GM18907 (cell line): Measurements from ENCODE around the gene TBXAS1.

Source experiments
- ATAC-seq: cut with Tn5 transposase; IDR thresholded peaks from one replicate; pipeline ENCODE4 v1.9.1; 2021; ENCODE audit warnings: mild to moderate bottlenecking, moderate library complexity; ENCODE audit not compliant: unreplicated experiment

The TBXAS1 gene

DNA sequence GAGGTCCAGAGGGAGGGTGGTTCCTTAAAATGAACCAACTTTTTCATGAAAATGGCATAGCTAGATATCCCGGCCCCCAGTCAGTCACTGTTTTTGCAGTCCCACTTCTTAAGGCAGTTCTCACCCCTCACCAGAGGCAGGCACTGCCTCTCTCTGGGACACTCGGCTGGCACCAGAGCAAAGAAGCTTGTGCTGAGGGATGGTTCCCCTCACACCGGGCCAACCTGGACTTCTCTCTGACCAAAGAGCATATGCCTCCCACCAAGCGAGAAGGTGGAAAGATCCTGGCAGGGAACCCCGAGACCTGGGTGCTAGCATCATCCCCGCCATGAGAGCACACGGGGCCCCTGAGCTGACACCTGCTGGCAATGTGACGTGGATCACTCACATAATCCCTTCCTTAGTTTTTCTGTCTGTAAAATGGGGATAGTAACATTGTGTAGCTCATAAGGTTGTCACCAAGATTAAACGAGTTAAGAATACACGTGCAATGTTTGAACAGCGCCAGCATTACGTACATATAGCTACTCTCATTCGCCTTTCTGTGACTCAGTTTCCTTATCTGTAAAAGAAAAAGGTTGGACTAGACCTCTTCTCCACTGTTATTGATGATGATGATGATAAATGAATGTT, 145.2 kb downstream of the TBXAS1 start:
- no peak for ATAC-seq

DNA sequence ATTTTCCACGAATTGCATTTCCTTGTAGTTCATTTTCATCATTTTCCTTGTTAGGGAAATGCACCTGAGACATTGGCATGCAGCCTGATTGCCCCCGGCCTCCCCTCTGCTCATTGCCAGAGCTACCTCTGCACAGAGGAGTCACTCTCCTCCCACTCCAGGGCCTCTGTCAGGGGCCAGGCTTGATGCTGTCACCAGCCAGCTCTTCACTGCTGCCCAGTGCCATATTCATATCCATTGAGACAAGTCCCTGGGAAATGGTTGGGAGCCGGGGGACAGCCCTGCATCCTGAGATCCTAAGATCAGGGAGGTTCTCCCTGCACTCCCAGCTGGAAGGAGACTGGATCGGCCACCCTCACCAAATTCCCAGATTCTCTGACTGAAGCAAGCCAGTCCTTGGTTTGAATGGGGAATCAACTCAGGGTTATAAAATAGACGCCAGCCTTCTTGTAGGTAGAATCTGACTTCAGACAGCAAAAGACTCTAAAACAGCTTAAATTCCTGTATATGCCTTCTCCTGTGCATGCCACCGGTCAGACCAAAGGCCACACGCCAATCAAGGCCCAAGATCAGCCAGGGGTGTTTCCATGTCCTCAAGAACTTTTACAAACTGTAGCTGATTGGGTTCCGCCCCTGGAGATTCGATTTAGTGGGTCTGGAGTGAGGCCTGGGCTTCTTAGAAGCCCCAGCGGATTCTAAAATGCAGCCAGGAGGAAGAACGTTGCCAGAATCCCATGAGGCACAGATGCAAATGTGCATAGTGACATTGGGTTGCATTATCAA, 147.2 kb downstream of the TBXAS1 start:
- ATAC-seq = no peak

DNA sequence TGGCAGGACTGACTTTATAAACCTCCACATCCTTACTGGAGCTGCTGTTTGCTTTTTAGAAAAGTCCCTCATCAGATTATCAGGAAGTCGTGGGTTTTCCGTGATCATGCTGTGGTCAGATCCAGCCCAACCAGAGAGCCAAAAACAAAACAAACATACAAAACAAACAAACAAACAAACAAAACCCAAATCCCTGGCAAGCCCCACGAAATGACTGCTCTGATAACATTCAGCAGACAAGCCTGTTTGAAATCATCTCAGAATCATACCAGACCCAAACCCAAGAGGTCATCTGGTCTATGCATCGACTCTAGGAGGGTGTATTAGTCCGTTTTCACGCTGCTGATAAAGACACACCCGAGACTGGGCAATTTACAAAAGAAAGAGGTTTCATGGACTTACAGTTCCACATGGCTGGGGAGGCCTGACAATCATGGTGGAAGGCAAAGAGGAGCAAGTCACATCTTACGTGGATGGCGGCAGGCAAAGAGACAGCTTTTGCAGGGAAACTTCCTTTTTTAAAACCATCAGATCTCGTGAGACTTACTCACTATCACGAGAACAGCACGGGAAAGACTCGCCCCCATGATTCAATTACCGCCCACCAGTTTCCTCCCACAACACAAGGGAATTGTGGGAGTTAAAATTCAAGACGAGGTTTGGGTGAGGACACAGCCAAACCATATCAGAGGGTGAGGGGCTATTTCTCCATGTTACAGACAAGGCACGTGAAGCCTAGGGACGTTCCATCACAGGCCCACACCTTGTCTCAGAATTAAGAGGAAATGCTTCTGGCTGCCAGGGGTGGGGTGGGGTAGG, 148.0 kb downstream of the TBXAS1 start:
- ATAC-seq = no peak

DNA sequence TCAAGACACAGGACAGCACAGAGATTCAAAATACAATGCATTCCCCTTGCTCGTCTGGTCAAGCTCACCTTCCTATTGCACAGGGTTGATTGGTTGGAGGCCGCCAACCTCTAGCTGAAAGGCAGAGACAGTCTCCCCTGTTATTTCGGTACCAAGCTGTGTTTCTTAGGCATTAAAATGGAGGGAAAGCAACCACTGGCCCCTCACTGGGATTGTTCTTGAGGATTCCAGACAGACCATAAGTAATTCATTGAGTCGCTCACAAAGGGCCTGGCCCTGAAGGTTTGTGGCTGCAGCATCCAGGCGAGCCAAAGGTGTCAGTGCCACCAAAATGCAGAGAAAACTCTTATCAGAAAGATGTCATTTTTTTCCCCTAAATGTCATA, 152.4 kb downstream of the TBXAS1 start:
- no peak for ATAC-seq

DNA sequence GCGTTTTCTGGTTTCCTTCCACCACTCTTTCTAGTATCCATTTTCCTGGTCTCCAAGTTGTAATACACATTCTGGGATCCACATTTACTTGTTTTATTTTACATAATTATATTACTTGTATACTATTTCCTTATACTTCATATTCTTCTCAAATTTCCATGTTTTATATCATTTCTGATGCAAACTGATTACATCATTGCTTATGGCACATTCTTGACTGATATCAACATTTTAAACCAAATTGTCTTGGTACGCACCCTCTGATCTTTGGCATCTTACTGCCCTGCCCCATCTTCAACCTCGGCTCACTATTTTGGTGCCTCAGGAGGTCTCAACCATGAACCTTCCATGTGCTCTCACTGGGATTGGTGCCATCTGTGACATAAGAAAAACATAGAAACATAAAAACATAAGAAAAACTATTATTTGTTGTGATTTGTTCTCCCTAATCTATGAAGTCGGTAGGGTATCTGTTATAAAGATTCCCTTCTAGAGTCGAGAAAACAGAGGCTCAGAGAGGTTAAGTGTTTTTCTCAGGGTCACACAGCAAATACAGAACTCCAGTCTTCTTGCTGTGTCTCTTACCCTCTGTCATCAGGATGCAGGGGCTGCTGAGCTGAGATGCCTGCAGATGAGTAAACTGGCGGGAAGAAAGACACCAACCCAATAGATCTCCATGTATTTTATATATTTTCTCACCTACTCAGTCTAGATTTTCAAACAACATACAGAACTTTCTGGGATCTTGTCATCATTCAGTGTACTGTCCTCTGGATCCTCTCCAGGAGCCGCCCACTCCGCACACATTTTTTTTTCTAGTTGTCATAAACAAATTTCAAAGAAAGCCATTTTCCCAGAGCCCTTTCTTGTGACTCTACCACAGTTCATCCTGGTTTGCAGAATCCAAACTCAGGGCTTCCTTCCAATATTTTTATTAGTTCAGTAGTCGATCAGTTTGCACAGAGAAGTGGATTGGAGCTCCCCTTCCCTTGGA, 154.2 kb downstream of the TBXAS1 start:
- no peak for ATAC-seq

DNA sequence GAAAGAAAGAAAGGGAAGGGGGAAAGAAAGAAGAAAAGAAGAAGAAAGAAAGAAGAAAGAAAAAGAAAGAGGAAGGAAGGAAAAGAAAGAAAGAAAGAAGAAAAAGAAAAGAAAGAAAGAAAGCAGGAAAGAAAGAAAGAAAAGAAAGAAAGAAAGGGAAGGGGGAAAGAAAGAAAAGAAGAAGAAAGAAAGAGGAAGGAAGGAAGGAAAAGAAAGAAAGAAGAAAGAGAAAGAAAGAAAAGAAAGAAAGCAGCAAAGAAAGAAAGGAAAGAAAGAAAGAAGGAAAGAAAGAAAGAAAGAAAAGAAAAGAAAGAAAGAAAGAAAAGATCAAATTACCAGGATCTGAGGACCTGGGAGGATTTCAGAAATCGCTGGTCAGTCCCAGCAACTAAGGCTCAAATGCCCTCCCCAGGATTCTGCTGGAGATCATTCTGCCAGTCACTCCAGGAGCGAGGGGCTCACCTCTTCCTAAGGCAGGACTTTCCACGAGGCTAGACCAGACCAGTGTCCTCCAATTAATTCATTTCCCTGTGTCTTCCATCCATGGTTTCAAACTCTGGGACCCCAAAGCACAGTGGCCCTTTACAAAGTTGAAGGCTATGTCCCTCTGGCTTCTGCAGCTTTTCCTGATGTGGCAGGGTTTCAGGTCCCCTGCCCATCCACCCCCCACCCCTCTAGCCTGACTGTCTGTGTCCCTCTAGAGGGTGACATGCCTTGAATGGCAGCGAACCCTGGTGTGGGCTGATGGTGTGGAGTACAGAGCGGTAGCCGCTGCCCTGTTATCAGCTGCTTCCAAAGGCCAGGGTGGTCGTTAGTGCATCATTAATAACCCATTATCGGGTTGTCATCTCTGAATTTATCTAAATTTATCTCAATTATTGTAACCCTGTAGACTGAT, 155.8 kb downstream of the TBXAS1 start:
- ATAC-seq = no peak

DNA sequence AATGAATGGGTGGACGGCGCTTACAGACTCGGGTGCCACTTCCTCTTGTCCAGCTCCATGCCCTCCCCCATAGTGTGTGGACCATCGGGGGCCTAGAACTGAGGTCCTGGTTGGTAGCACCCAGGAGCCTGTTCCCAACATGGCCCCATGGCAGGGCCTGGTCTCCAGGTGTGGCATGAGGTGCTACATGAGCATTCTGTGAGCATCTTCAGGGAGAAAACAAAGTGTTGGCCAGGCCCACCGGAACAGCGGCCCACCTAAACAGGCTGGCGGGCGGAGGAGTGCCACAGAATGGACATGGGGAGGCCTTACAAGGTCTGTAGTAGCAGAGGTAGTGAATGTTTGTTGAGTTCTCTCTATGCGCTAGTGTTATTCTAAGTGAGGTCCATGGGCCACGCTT, 156.7 kb downstream of the TBXAS1 start:
- ATAC-seq = no peak

DNA sequence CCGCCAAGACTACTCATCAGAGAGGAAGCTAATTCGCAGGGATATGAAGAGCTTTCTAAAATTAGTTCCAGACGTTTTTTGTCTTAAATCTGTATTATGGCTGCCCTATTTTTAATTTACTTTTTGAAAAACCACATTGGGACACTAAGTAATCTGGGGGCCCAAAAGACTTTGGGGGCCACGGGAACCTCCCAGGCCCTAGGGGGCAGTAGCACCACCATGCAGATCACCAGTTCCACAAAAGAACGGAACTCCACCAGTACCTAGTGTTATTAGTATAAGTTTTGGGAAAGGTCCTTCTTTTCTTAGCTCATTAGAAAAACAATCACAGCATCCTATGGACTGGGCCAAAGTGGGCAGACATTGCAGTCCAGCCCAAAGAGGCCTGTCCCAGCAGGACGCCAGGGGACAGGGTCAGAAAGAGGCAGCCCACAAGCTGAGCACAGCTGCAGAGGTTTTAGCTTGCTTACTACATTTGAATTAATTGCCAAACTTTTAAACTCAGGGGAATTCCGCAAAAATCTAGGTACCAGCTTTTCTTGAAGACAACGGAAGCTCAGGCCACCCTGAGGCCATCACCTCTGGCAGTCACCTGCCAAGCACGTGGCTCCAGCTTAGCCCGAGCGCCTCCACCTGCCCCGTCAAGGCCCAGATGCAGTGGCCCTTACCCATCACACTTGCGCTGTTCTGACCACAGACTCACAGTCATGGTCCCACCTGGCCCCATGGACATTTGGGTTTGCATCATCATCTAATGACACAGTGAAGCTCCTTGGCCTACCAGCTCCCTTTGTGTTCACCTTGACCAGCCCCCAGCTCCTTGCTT, 158.8 kb downstream of the TBXAS1 start:
- ATAC-seq = no peak

DNA sequence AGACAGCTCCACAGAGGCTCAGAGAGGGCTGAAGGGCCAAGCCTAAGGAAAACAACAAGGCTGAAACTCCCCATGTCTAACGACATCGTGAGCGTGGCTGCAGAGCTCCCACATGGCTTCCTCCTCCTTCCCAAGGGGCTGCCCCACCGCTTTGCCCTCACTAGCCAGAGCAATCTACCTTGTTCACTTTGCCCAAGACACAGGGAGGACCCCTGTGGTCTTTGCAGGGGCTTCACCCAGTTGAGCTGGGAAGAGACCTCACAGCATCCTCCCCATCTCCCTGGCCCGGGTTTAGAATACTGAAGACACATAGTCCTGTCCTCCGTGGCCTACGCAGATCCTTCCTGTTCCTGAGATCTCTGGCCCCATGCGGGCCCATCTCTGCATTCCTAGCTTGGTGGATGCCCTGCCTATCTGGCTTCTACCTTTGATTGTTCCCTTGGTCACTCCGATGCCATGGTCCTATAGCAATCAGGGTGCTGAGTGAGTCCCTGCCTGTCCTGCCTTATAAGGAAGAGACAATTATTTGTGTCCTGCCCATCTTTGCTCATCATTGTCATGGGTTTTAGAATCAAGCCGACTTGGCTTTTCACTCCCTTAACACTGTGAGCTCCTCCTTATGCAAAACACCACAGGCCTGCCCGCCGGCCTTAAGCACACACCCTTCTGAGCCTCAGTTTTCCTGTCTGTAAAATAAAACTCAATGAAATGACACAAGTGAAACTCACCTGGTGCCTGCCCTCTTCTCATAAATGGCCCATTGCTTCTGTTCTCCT, 160.5 kb downstream of the TBXAS1 start:
- no peak for ATAC-seq

DNA sequence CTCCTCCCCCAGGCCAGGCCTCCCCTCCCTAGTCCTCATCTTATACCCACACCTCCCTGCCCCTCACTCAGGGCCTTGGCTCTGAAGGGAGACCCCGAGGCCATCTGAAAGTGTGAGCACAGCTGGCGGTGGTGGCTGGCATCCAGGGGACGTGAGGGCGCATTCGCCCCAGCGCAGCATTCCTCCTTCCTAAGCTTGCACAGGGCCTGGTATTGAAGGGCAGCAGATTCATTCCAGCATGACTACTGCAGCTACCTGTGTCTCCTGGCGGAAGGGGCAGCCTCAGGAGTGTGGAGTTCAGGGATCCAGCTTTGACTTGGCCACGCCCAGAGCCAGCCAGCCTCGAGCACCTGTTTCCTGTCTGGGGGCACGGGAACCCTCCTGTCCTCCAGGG, 161.1 kb downstream of the TBXAS1 start:
- no peak for ATAC-seq

DNA sequence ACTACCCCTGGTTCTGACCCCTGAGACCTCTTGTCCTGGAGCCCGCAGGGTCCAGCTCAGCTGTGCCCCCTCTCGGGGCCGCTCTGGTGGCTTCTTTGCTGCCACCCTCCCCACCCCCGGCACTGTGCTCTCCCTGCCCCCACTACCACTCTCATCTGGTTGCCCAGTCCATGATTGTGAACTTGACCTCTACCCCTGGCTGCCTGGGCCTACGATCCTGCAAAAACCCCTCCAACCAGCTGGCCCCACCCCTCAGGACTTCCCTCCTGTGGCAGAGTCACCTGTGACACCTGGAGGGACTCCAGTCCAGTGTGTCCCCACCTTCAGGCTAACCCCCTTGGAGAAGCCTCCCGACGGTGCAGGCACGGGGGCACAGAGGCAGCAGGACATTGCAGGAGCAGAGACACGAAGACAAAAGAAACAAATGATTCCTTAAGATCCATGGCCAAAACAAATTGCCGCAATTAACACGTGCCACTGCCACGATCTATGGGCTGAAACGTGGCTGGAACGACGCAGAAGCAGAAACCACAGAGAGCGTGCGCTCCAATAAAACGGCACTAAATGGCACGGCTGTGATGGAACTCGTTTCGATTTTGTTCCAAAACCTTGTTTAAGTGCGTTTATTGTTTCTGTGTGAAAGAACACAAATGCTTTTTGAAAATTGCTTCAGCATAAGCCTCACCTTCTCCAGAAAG, 161.7 kb downstream of the TBXAS1 start:
- no peak for ATAC-seq

DNA sequence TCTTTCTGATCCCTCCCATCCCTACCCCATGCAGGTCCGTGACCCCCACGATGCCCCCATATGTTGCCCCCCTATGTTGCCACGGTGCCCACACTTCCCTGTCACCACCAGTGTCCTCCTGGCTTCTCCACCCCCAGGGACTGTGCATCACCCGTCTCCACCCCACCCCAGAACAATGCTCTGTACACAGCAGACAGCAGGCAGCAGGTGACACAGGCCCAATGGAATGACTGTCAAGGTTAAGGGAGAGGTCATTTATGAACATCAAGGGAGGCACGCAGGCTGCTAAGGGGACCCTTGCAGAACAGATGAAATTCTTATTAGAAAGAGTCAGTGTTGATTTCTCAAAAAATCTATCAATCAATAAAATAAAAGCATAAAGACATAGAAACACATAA, 162.2 kb downstream of the TBXAS1 start:
- ATAC-seq = no peak

DNA sequence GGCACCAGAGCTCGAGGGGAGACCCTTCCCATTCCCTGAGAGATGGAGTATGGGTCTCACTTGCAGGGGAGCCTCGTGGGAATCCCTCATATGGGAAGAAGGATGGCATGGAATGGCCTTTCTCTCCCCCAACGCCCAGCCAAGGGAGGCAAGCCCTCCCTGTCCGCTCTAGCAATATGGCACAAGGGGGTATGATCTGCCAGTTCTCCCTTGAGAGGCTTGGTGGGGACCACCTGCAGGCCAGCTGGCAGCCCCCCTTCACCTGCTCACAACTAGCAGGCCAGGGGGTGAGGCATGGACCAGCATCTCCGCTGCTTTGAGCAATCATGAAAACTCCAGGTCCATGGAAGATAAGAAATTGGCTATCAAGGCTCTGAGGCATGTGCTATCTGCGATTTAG, 162.8 kb downstream of the TBXAS1 start:
- ATAC-seq = no peak

DNA sequence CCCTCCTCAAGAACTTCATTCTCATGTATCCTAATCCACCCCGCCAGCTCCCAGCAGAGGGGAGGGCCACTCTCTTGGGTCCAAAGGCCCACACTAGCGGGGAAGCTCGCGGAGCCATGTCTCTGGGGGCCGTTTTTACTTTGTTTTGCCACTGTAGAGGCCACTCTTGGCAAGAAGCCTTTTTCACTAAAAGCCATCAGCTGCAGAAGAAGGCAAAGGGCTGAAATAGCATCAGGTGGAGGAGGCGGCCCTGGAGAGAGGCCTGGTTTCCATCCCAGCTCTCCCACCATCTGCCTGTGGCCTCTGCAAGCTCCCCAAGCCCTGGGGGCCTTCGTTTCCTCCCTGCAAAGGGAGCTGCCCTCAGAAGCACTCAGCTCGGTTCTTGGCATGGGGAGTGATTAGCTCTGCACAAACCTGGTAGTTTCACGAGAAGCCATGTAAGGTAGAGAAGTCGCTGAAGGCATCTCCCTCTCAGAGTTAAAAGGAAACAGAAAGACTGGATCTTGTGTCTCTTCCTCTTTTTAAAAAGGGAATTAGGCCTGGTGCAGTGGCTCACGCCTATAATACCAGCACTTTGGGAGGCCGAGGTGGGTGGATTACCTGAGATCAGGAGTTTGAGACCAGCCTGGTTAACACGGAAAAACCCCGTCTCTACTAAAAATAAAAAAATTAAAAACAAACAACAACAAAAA, 163.4 kb downstream of the TBXAS1 start:
- ATAC-seq = no peak

DNA sequence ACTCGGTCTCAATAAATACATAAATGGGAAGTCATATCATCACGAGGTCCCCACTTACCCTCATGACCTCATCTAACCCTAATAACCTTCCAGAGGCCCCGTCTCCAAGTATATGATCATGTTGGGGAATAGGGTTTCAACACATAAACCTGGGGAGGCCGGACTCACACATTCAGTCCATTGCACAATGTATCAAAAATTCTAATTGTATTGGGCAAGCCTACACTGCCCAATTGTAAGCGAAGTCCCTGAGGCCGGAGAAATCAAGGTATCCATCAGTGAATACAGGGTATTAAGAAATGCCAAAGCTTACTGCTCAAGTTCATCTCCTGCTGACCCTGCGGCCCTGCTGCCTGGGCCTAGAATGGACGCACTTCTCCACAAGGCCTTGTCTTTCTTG, 164.1 kb downstream of the TBXAS1 start:
- ATAC-seq = no peak

DNA sequence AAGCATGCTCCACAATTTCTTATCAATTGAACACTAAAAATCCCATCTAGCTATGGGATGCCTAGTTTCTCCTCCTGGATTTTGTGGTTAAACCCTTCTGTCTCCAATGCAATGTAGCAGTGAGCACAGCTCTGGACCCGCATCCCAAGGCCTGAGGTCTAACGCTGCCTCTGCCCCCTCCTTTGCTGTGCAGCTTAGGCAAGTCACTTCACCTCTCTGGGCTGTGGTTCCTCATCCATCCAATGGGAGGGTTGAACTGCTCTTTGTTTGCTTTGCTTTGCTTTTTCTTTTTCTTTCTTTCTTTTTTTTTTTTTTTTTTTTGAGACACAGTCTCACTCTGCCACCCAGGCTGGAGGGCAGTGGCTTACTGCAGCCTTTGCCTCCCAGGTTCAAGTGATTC, 164.5 kb downstream of the TBXAS1 start:
- ATAC-seq = no peak

DNA sequence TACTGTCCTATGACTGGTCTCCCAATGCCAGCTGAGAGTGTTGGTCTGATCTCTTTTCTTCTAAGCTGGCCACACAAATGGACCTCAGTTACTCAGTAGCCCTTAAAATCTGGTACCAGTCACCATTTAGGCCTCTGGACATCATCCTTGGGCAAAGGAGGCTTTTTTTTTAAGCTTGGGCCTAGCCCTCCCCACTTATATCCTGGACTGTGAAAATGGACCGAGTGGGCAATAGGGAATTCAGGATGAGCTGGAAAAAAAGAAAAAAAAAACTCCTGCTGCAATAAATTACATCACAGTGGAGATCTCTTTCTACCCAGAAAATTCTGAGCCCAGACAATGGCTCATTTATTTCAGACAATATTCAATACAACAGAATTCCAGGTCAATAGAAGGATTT, 165.3 kb downstream of the TBXAS1 start:
- no peak for ATAC-seq
